ENCODE data around the gene IGFL2. TPM values are rescaled to one million over a fixed set of nuclear protein-coding genes. Genes with fewer than 3 reads are reported as not detected.

IGFL2 gene
- total and polyA plus RNA-seq, 10 of the 15 experiments (the other 5 are each of a cell fraction or from before 2014, with no cell fraction given) = 0.19 TPM; not detected in 9

DNA sequence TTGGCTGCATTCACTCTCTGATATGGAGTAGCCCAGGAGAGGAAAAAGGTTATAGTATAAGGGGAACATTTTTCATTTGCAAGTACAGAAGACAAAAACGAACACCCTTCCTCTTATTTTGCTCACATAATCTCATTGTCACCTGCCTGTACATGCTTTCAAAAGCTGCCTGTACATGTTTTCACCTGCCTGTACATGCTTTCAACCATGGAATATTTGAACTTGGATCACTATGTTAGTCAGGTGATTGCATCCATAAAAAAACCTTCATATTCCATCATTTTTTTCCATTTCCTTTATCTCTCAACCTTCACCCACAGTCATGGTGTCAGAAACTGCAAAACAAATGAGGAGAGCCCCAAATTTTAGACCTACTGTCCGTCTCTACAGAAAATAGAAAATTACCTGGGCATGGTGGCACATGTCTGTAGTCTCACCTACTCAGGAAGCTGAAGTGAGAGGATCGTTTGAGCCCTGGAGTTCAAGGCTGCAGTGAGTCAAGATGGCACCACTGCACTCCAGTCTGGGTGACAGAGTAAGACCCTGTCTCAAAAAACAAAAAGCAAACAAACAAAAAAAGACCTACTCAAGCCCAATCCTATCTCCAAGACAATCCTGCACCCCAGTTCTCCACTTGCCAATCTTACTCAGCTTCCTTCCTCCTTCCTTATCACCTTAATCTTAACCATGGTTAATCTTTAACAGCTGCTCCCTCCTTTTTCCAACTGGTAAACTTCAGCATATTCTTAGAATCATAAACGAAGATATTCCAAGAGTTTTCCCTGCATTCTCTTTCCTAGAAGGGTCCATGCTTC lies 11.6 kb downstream of the IGFL2 start:
- H3K9me3 ChIP-seq (replicated peaks; ENCODE audit: control insufficient read depth, insufficient read depth, low read length) = no peaks in the 10 kb centered on the region; the same call in 2 of the 3 replicates
- H4K20me1 ChIP-seq (ENCODE audit: control insufficient read depth, insufficient read depth) = no peaks in the 10 kb centered on the region
- in situ Hi-C loops (cut with MboI) (loop anchor here (5.0 kb wide), 1 partner anchor 88 kb away; no protein-coding TSS in a partner anchor), intact Hi-C loops (cut with micrococcal nuclease; ENCODE audit: unreplicated experiment) (no loop called here)
- FAIRE-seq (no peak), DNase-seq (ENCODE audit: low read depth, low spot score) (no peak), ATAC-seq (no peak)
- H3K79me2 ChIP-seq (ENCODE audit: control insufficient read depth, insufficient read depth, low read length) = no peaks in the 10 kb centered on the region
- H3K9ac ChIP-seq (ENCODE audit: control insufficient read depth, insufficient read depth, low read length) = no peak overlapping the region
- no peak overlapping the region for H3K4me3 ChIP-seq
- no peaks in the 10 kb centered on the region for H3K36me3 ChIP-seq (ENCODE audit: control insufficient read depth in 2 of 2, insufficient read depth in 2 of 2, low read length in 1 of 2)
- H2AFZ ChIP-seq (ENCODE audit: control insufficient read depth, low read depth, low read length) = no peak overlapping the region
- ChIA-PET SMC1A (ENCODE audit: uncharacterized antibody, unreplicated experiment) (no interaction called here), RAD21 (ENCODE audit: unreplicated experiment) (no interaction called here), POLR2A (no interaction called here), CTCF (no interaction called here)
- H3K4me1 ChIP-seq (ENCODE audit: control insufficient read depth, insufficient read depth, low read length) = no peaks in the 10 kb centered on the region
- no peak overlapping the region for H3K27ac ChIP-seq (ENCODE audit: control insufficient read depth, insufficient read depth)
- BruUV-seq (replicated peaks) = no TSS peak
- H3K4me2 ChIP-seq (ENCODE audit: control insufficient read depth, insufficient read depth) = no peak overlapping the region
- 1% methylated on average over 4 of the region's 4 CpGs for WGBS (ENCODE audit: insufficient coverage, insufficient replicate concordance, low lambda C conversion rate, missing lambda C conversion rate)
- H3K27me3 ChIP-seq (replicated peaks in 1 of 2; ENCODE audit: control insufficient read depth in 2 of 2, insufficient read depth in 2 of 2, low read length in 1 of 2) = no peaks in the 10 kb centered on the region; a peak in 1 of 4 replicates
- TF ChIP-seq RELA (IDR thresholded peaks at IDR 0.05; ENCODE audit: borderline replicate concordance, partially characterized antibody) = no peak
- TF ChIP-seq, protein P1, sequence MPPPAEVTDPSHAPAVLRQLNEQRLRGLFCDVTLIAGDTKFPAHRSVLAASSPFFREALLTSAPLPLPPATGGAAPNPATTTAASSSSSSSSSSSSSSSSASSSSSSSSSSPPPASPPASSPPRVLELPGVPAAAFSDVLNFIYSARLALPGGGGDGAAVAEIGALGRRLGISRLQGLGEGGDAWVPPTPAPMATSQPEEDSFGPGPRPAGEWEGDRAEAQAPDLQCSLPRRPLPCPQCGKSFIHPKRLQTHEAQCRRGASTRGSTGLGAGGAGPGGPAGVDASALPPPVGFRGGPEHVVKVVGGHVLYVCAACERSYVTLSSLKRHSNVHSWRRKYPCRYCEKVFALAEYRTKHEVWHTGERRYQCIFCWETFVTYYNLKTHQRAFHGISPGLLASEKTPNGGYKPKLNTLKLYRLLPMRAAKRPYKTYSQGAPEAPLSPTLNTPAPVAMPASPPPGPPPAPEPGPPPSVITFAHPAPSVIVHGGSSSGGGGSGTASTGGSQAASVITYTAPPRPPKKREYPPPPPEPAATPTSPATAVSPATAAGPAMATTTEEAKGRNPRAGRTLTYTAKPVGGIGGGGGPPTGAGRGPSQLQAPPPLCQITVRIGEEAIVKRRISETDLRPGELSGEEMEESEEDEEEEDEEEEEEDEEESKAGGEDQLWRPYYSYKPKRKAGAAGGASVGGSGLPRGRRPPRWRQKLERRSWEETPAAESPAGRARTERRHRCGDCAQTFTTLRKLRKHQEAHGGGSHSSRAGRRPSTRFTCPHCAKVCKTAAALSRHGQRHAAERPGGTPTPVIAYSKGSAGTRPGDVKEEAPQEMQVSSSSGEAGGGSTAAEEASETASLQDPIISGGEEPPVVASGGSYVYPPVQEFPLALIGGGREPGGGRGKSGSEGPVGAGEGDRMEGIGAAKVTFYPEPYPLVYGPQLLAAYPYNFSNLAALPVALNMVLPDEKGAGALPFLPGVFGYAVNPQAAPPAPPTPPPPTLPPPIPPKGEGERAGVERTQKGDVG (CRISPR knock-in tag; IDR thresholded peaks at IDR 0.05) = no peak
- no peak for TF ChIP-seq KDM1A (IDR thresholded peaks at IDR 0.05; ENCODE audit: borderline replicate concordance)
- no peak for TF ChIP-seq IRF4 (IDR thresholded peaks at IDR 0.05; ENCODE audit: low read depth, low read length)
- TF ChIP-seq NRF1 (conservative IDR thresholded peaks at IDR 0.05; ENCODE audit: low read depth, low read length) = no peak
- TF ChIP-seq, protein P2, sequence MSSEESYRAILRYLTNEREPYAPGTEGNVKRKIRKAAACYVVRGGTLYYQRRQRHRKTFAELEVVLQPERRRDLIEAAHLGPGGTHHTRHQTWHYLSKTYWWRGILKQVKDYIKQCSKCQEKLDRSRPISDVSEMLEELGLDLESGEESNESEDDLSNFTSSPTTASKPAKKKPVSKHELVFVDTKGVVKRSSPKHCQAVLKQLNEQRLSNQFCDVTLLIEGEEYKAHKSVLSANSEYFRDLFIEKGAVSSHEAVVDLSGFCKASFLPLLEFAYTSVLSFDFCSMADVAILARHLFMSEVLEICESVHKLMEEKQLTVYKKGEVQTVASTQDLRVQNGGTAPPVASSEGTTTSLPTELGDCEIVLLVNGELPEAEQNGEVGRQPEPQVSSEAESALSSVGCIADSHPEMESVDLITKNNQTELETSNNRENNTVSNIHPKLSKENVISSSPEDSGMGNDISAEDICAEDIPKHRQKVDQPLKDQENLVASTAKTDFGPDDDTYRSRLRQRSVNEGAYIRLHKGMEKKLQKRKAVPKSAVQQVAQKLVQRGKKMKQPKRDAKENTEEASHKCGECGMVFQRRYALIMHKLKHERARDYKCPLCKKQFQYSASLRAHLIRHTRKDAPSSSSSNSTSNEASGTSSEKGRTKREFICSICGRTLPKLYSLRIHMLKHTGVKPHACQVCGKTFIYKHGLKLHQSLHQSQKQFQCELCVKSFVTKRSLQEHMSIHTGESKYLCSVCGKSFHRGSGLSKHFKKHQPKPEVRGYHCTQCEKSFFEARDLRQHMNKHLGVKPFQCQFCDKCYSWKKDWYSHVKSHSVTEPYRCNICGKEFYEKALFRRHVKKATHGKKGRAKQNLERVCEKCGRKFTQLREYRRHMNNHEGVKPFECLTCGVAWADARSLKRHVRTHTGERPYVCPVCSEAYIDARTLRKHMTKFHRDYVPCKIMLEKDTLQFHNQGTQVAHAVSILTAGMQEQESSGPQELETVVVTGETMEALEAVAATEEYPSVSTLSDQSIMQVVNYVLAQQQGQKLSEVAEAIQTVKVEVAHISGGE (CRISPR knock-in tag; IDR thresholded peaks at IDR 0.05) = no peak
- TF ChIP-seq RAD51 (IDR thresholded peaks at IDR 0.05) = no peak
- no peak for TF ChIP-seq RUNX3 (IDR thresholded peaks at IDR 0.05; ENCODE audit: low read length)
- no peak for TF ChIP-seq EED (IDR thresholded peaks at IDR 0.05; ENCODE audit: low read depth)
- TF ChIP-seq, protein P3, sequence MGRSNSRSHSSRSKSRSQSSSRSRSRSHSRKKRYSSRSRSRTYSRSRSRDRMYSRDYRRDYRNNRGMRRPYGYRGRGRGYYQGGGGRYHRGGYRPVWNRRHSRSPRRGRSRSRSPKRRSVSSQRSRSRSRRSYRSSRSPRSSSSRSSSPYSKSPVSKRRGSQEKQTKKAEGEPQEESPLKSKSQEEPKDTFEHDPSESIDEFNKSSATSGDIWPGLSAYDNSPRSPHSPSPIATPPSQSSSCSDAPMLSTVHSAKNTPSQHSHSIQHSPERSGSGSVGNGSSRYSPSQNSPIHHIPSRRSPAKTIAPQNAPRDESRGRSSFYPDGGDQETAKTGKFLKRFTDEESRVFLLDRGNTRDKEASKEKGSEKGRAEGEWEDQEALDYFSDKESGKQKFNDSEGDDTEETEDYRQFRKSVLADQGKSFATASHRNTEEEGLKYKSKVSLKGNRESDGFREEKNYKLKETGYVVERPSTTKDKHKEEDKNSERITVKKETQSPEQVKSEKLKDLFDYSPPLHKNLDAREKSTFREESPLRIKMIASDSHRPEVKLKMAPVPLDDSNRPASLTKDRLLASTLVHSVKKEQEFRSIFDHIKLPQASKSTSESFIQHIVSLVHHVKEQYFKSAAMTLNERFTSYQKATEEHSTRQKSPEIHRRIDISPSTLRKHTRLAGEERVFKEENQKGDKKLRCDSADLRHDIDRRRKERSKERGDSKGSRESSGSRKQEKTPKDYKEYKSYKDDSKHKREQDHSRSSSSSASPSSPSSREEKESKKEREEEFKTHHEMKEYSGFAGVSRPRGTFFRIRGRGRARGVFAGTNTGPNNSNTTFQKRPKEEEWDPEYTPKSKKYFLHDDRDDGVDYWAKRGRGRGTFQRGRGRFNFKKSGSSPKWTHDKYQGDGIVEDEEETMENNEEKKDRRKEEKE (IDR thresholded peaks at IDR 0.05) = no peak
- TF ChIP-seq SUZ12 (IDR thresholded peaks at IDR 0.05; ENCODE audit: unreplicated experiment) = no peak
- no peak for TF ChIP-seq MTA3 (IDR thresholded peaks at IDR 0.05; ENCODE audit: borderline replicate concordance, low read length)
- no peak for TF ChIP-seq YBX1 (IDR thresholded peaks at IDR 0.05)
- no peak for TF ChIP-seq EGR1 (IDR thresholded peaks at IDR 0.05; ENCODE audit: borderline replicate concordance in 1 of 2, low read depth in 2 of 2, low read length in 2 of 2)
- TF ChIP-seq ZNF207 (IDR thresholded peaks at IDR 0.05; ENCODE audit: borderline replicate concordance) = no peak
